GM12878 (cell line): ENCODE results near the gene RAB9B. TPM values are rescaled to one million over a fixed set of nuclear protein-coding genes. Genes with fewer than 3 reads are reported as not detected.

Experiments used
- ATAC-seq: fragments of 200-7000 bp; cut with Tn5 transposase; 3 replicates; pipeline ENCODE4 v1.9.1; 2020; ENCODE audit warnings: mild to moderate bottlenecking, moderate library complexity
- Bru-seq: library from RNA; stranded (reverse); fragments of 400-500 nt; gene quantifications from one replicate; lab custom pipeline; 2021; lab: Mats Ljungman, UMichigan
- BruChase-seq, 2 experiments: library from RNA; stranded (reverse); fragments of 400-500 nt; gene quantifications; one replicate each; lab custom pipeline; 2021; lab: Mats Ljungman, UMichigan
- BruUV-seq: library from RNA; stranded (reverse); fragments of 400-500 nt; replicated peaks from 2 replicates; lab custom pipeline; 2021; lab: Mats Ljungman, UMichigan
- CTCF ChIA-PET: fragments of 300-600 bp; sonication (Branson Sonifier 250); formaldehyde crosslinking; extraction: SDS; loops from one replicate; lab custom pipeline; 2021; ENCODE audit warnings: inconsistent platforms; lab: Yijun Ruan, JAX
- POLR2A ChIA-PET: fragments of 350-600 bp; formaldehyde crosslinking; extraction: SDS; loops from one replicate; lab custom pipeline; 2021; ENCODE audit warnings: inconsistent platforms; lab: Charles Lee
- RAD21 ChIA-PET: fragments of 300-600 bp; sonication (Branson Sonifier 250); formaldehyde crosslinking; loops from one replicate; lab custom pipeline; 2023; ENCODE audit warnings: antibody characterized with exemption; ENCODE audit not compliant: unreplicated experiment; lab: Charles Lee
- SMC1A ChIA-PET: fragments of 300-600 bp; sonication (Branson Sonifier 250); formaldehyde crosslinking; loops from one replicate; lab custom pipeline; 2023; ENCODE audit not compliant: unreplicated experiment, uncharacterized antibody; lab: Charles Lee
- DNase-seq: peaks from one replicate; pipeline ENCODE4 v3.0.0-alpha.2; 2011; ENCODE audit warnings: low read depth, low spot score
- FAIRE-seq: peaks from 3 replicates; lab custom pipeline; 2011; peaks lifted over from hg19 to GRCh38; lab: Jason Lieb, UNC
- H2AFZ ChIP-seq: 2 replicates; pipeline ENCODE4 v1.6.0; 2011; ENCODE audit warnings: low read depth, low read length, control low read depth; ENCODE audit not compliant: control insufficient read depth
- H3K27ac ChIP-seq: 2 replicates; pipeline ENCODE4 v1.5.1; 2011; ENCODE audit warnings: control low read depth; ENCODE audit not compliant: control insufficient read depth, insufficient read depth
- H3K27me3 ChIP-seq, 2 experiments: replicated peaks in 1 of 2; 2 replicates each; pipeline versions ENCODE4 v1.6.0 to v1.6.1; 2011; ENCODE audit warnings: low read length in 1 of 2; ENCODE audit not compliant: control insufficient read depth in 2 of 2, insufficient read depth in 2 of 2
- H3K36me3 ChIP-seq, 2 experiments: 2 replicates each; pipeline ENCODE4 v1.5.1; 2011; ENCODE audit warnings: low read length in 1 of 2; ENCODE audit not compliant: control insufficient read depth in 2 of 2, insufficient read depth in 2 of 2
- H3K4me1 ChIP-seq: 2 replicates; pipeline ENCODE4 v1.6.1; 2011; ENCODE audit warnings: mild to moderate bottlenecking, low read length, moderate library complexity, mixed read lengths; ENCODE audit not compliant: control insufficient read depth, insufficient read depth
- H3K4me2 ChIP-seq: 2 replicates; pipeline ENCODE4 v1.6.0; 2011; ENCODE audit warnings: control low read depth; ENCODE audit not compliant: control insufficient read depth, insufficient read depth
- H3K4me3 ChIP-seq: fragments of 200-600 bp; sonication (generic); 2 replicates; pipeline ENCODE4 v1.5.1; 2016
- H3K79me2 ChIP-seq: 2 replicates; pipeline ENCODE4 v1.6.0; 2011; ENCODE audit warnings: low read length; ENCODE audit not compliant: control insufficient read depth, insufficient read depth
- H3K9ac ChIP-seq: 2 replicates; pipeline ENCODE4 v1.8.0; 2011; ENCODE audit warnings: low read length, control low read depth, mixed read lengths; ENCODE audit not compliant: control insufficient read depth, insufficient read depth
- H3K9me3 ChIP-seq: replicated peaks from 3 replicates; pipeline ENCODE4 v1.5.1; 2011; ENCODE audit warnings: mild to moderate bottlenecking, low read length; ENCODE audit not compliant: control insufficient read depth, insufficient read depth
- H4K20me1 ChIP-seq: 2 replicates; pipeline ENCODE4 v1.6.0; 2011; ENCODE audit not compliant: control insufficient read depth, insufficient read depth
- HCFC1 ChIP-seq: fragments of 150-350 bp; IDR thresholded peaks from 2 replicates; pipeline ENCODE4 v1.6.1; 2014; ENCODE audit warnings: low read length
- RELB ChIP-seq: fragments of 450-650 bp; IDR thresholded peaks from 2 replicates; pipeline ENCODE4 v1.6.1; 2017; ENCODE audit warnings: low read depth, mild to moderate bottlenecking, moderate library complexity
- SREBF2 ChIP-seq: IDR thresholded peaks from 2 replicates; pipeline ENCODE4 v1.6.1; 2012; ENCODE audit warnings: mild to moderate bottlenecking, low read length
- STAT3 ChIP-seq: IDR thresholded peaks from 2 replicates; pipeline ENCODE4 v1.6.1; 2011; ENCODE audit warnings: low read depth, low read length, improper control_type of control experiment
- TCF12 ChIP-seq: IDR thresholded peaks from 2 replicates; pipeline ENCODE4 v1.6.1; 2011; ENCODE audit warnings: low read depth, mild to moderate bottlenecking, low read length
- USF1 ChIP-seq: IDR thresholded peaks from 2 replicates; pipeline ENCODE4 v1.6.1; 2011; ENCODE audit warnings: borderline replicate concordance, low read depth, mild to moderate bottlenecking, moderate library complexity, mixed read lengths, low read length; ENCODE audit not compliant: insufficient read depth; ENCODE audit errors: extremely low read length
- ZBTB33 ChIP-seq: fragments of 450-650 bp; IDR thresholded peaks from 2 replicates; pipeline ENCODE4 v1.6.1; 2017; ENCODE audit warnings: mild to moderate bottlenecking
- WGBS: methylation state at CpG from one replicate; pipeline ENCODE4 v1.1.6; 2016; ENCODE audit warnings: low lambda C conversion rate; ENCODE audit not compliant: insufficient replicate concordance, insufficient coverage; ENCODE audit errors: missing lambda C conversion rate; 5-methylcytosine and 5-hydroxymethylcytosine counted together
- in situ Hi-C: fragments of 300-500 bp; cut with MboI; formaldehyde crosslinking; loops from 9 replicates; pipeline ENCODE4 v1.14.3; 2018; ENCODE audit warnings: mixed read lengths
- intact Hi-C: fragments of 100-400 bp; cut with micrococcal nuclease; formaldehyde crosslinking; loops from one replicate; pipeline ENCODE4 v1.14.2; 2022; ENCODE audit not compliant: unreplicated experiment
- long read RNA-seq, 2 experiments: library from polyadenylated mRNA; unstranded; transcript quantifications; one replicate each; pipeline ENCODE4 v2.0.0, GENCODE V29; 2019 to 2020
- polyA minus RNA-seq, 3 experiments: library from RNA; depleted of rRNA, polyadenylated mRNA; stranded (reverse); fragments of >200 nt; gene quantifications; 2 replicates each; pipeline ENCODE4 v1.2.3, GENCODE V29; 2011
- polyA plus RNA-seq, 11 experiments: library from polyadenylated mRNA; depleted of rRNA in 4 of 11; unstranded in 6 of 11; stranded (reverse) in 5 of 11; fragments of >200 nt; fragmentation: Nextera tagmentation in 4 of 11; fragmentation: Illumina TruSeq in 1 of 11; extraction: Ambion mirVana in 4 of 11; extraction: Trizol in 1 of 11; gene quantifications; 1 replicate in 1 of 11; 2 replicates in 10 of 11; pipeline versions ENCODE4 v1.2.1 to v1.2.3, GENCODE V29; 2011 to 2016; ENCODE audit warnings: inconsistent platforms in 2 of 11, missing spikeins in 2 of 11, low read depth in 1 of 11
- total RNA-seq, 4 experiments: library from RNA; depleted of rRNA in 3 of 4; stranded (reverse); fragments of >200 nt in 3 of 4; fragmentation: Illumina TruSeq in 1 of 4; extraction: Trizol in 1 of 4; gene quantifications; 2 replicates each; pipeline versions ENCODE4 v1.2.1 to v1.2.3, GENCODE V29; 2013 to 2021

The RAB9B gene
- total RNA-seq (2013; cell fraction: nucleolus; rRNA removed): 1.0 and 1.1 TPM in 2 replicates
- total RNA-seq (2014; rRNA removed) (0.28 and 0.49 TPM in 2 replicates), total RNA-seq (2014; rRNA removed; fragmentation: Illumina TruSeq; extraction: Trizol) (0.22 and 0.23 TPM in 2 replicates), total RNA-seq (2021) (0.08 and 0.21 TPM in 2 replicates), polyA plus RNA-seq (2011; rRNA removed) (0.30 and 0.65 TPM in 2 replicates), polyA plus RNA-seq (2014; fragmentation: Illumina TruSeq; extraction: Trizol) (0.21 and 0.32 TPM in 2 replicates), polyA plus RNA-seq (2014; fragmentation: Nextera tagmentation; extraction: Ambion mirVana) (under 1 TPM; 0.05 to 0.08 TPM), polyA plus RNA-seq (2014; rRNA removed) (0.14 and 0.15 TPM in 2 replicates), polyA plus RNA-seq (2016; fragmentation: Nextera tagmentation; extraction: Ambion mirVana) (under 1 TPM; 0.18 to 0.20 TPM), polyA minus RNA-seq (2011; rRNA and poly(A)+ RNA removed) (0.22 and 0.31 TPM in 2 replicates), Bru-seq, nascent RNA (percentile 39 among the genes with signal in this experiment), BruChase-seq, experiment 1, labeled RNA remaining after a 6-hour chase (percentile 54 among the genes with signal in this experiment), BruChase-seq, experiment 2, labeled RNA remaining after a 2-hour chase (percentile 49 among the genes with signal in this experiment)
- polyA plus RNA-seq (2011; ENCODE audit: low read depth): 0.17 TPM
- polyA plus RNA-seq (2011; cell fraction: cytosol; rRNA removed): 0.08 and 0.12 TPM in 2 replicates
- polyA plus RNA-seq (2011; cell fraction: nucleus; rRNA removed): 0.50 and 0.55 TPM in 2 replicates
- 0.22 and 0.24 TPM in 2 replicates for polyA plus RNA-seq (2012)
- polyA minus RNA-seq (2011; cell fraction: cytosol; rRNA and poly(A)+ RNA removed): not detected in 2 replicates
- polyA minus RNA-seq (2011; cell fraction: nucleus; rRNA and poly(A)+ RNA removed): 0.19 and 0.24 TPM in 2 replicates
- long read RNA-seq, experiment 1: 0 reads
- long read RNA-seq, experiment 2, partial matches to known transcripts: 0 of 2 reads
- long read RNA-seq, experiment 2, other reads (novel, unspliced or antisense): 1 of 2 reads

- Histone ChIP-seq H3K4me3 (peak within 1 kb of the TSS; percentile 71; the same call in 1 of the 2 replicates), H3K4me2 (peak within 1 kb of the TSS; percentile 75), H3K9ac (no peak within 1 kb of the TSS; the same call in 1 of the 2 replicates), H3K9me3 (no peaks in the 10 kb centered on the region), H3K36me3 (no peaks in the 10 kb centered on the region), H2AFZ (peak within 1 kb of the TSS; percentile 13), H3K4me1 (no peaks in the 10 kb centered on the region), H3K27me3 (no peaks in the 10 kb centered on the region), H4K20me1 (no peaks in the 10 kb centered on the region), H3K27ac (no peak within 1 kb of the TSS), H3K79me2 (no peaks in the 10 kb centered on the region)
- ChIA-PET RAD21 (no interaction called here), SMC1A (interaction anchor here (1.0 to 1.1 kb wide), 2 partner anchors 13 to 187 kb away, joined by 3 read pairs; no protein-coding TSS in a partner anchor), POLR2A (interaction anchor here (0.8 kb wide), 1 partner anchor 10 kb away, joined by 3 read pairs; no protein-coding TSS in a partner anchor), CTCF (interaction anchor here (1.0 to 1.6 kb wide), 4 partner anchors 13 to 140 kb away, joined by 4 to 5 read pairs (median 4); no protein-coding TSS in a partner anchor)
- in situ Hi-C loops (no loop called here), intact Hi-C loops (no loop called here)
- WGBS: 28% methylated on average over 41 of the region's 54 CpGs
- no peak for DNase-seq
- no peak for TF ChIP-seq HCFC1
- no peak for TF ChIP-seq USF1
- TF ChIP-seq RELB: no peak
- TF ChIP-seq SREBF2: no peak
- TF ChIP-seq STAT3: no peak
- TF ChIP-seq TCF12: no peak
- no peak for TF ChIP-seq ZBTB33
- no TSS peak for BruUV-seq
- no peak for FAIRE-seq
- ATAC-seq: peak; percentile 89
These were observed at the start of gene RAB9B for GRCh38 chrX:103831803-103832544. Gene RAB9B, minus strand, starts transcription at chrX:103832257. Its CDS starts 6,473 bp downstream, at chrX:103825784.
